H54 (cell line): ENCODE measurements around the gene GARS1.
A peak's percentile ranks its signal among the peaks of the same experiment; 100 is the strongest.
"Not testable (repeated sequence)": the region's sequence is repeated elsewhere in the genome, so short reads cannot be mapped to it uniquely, and the experiment has no call there.

Experiments used
- DNase-seq: peaks from one replicate; pipeline ENCODE4 v3.0.0; 2011; ENCODE audit warnings: low spot score, mixed read lengths; ENCODE audit not compliant: insufficient read length
- FAIRE-seq: peaks from 3 replicates; lab custom pipeline; 2011; peaks lifted over from hg19 to GRCh38; lab: Jason Lieb, UNC
- POLR2A ChIP-seq: IDR thresholded peaks from 2 replicates; pipeline ENCODE4 v1.6.1; 2011; ENCODE audit warnings: low read depth, mild to moderate bottlenecking, low read length

GARS1 gene

DNA sequence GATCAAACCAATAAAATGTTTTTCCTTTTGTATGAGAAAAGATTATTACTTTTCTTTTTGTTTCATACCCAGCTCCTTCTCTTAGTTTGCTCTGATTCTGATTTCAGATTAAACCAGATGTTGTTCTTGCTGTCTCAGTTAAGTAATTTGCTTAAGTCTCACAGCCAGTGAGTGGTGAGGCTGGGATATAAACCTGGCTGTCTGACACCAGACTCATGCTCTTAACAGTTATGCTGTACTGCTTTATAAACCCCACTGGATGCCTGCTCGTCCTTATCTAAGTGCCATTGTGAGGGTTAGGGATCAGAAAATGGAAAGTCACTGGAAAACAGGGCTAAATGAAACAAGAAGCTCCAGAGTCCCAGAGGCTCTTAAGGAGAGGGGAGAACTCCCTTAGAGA is 24.3 kb downstream of the GARS1 start:
- TF ChIP-seq POLR2A = no peak
- DNase-seq (no peak), FAIRE-seq (no peak)

DNA sequence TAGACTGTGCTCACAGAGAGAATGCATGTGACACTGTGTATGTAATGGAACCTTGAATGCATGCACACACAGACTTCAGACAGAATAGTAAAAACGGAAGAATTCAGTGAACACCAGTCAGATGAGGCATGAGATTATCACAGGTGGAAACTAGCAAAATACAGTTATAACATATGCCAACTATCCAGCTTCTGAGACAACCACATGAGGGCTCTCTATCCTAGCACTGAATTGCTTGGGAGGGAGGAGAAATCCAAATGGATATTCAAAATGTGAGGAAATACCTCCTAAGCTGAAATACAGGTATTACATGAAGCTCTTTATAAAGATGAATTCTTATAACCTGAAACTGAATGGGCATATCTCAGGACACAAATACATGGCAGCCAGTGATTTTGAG is 30.6 kb downstream of the GARS1 start:
- no peak for DNase-seq
- no peak for TF ChIP-seq POLR2A
- peak; percentile 52 for FAIRE-seq

GRCh38 chr7:30627026-30627425 is 32.3 kb downstream of the GARS1 start:
- FAIRE-seq (no peak), DNase-seq (no peak)
- TF ChIP-seq POLR2A = no peak

GRCh38 chr7:30630986-30631385 is 36.3 kb downstream of the GARS1 start:
- FAIRE-seq = no peak
- TF ChIP-seq POLR2A = no peak
- no peak for DNase-seq

- FAIRE-seq = no peak
- no peak for TF ChIP-seq POLR2A
- no peak for DNase-seq
Measured at GRCh38 chr7:30633223-30633622, 38.5 kb downstream of the GARS1 start.

GRCh38 chr7:30634193-30634626 is 39.5 kb downstream of the GARS1 start:
- FAIRE-seq = no peak
- TF ChIP-seq POLR2A = no peak
- DNase-seq = no peak

- no peak for DNase-seq
- no peak for TF ChIP-seq POLR2A
- FAIRE-seq = no peak
Measured at GRCh38 chr7:30634634-30635201, 40.0 kb downstream of the GARS1 start.

DNA sequence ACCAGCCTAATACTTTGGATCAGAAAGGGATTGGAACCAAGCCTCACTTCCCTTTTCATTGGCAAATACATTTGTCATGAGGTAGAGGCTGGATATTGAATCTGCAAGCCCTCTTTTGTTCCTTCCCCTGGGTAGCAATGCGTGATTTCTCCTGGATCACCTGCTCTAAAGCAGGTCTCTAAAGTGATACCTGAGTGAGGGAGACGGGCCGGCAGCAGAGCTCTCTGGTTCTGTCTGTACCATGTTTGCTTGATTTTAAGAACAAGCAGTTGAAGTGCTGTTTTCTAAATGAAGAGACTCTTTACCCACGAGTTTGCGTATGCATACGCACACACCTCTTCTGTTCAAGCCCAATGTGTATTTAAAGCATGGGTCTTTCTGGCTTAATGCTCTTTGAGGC is 41.1 kb downstream of the GARS1 start:
- FAIRE-seq (no peak), DNase-seq (no peak)
- no peak for TF ChIP-seq POLR2A

- FAIRE-seq = not testable (repeated sequence)
Measured at GRCh38 chr7:30642322-30642721, 47.6 kb downstream of the GARS1 start.

DNA sequence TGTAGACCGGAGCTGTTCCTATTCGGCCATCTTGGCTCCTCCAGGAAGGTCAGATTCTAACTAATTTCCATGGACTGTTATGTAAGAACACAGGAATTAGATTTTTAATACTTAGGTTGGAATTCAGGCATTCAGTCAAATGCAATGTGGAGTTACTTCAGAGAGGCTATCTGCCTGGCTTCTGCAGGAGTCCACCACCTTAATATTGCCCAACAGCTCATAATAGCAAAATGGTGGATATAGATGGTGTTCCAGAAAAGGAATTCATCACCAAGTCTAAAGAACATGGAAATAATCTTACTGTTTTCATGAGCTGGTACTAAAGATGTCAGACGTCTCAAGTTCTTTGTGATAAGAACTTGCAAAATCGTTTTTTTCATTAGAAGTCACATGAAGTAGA is 48.1 kb downstream of the GARS1 start:
- no peak for DNase-seq
- TF ChIP-seq POLR2A = no peak
- FAIRE-seq = no peak

More at GRCh38 chr7:30642322-30642721, 47.6 kb downstream of the GARS1 start:
- not testable (repeated sequence) for DNase-seq

GRCh38 chr7:30644286-30644955 is 49.7 kb downstream of the GARS1 start:
- no peak for DNase-seq
- no peak for FAIRE-seq
- TF ChIP-seq POLR2A = no peak

DNA sequence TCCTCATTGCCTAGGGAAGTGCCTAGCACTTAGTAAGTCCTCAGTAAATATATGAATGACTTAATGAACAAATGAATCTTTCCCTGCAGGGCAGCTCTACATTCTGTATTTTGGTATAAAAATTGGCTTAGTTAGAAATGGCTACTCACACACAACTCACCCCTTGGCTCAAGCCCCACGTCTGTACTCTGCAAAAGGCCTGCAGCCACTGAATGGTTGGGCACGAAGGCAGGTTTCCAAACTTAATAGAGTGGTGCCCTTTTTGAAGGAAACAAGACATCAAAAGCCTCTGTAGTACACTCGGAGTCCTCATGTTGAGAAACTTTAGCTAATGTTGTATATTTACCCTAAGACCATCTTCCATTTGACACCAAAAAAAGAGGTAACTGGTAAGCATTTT is 51.0 kb downstream of the GARS1 start:
- DNase-seq (no peak), FAIRE-seq (no peak)
- no peak for TF ChIP-seq POLR2A

- no peak for FAIRE-seq
- TF ChIP-seq POLR2A = no peak
- no peak for DNase-seq
Measured at GRCh38 chr7:30646154-30646553, 51.5 kb downstream of the GARS1 start.

GRCh38 chr7:30647589-30648364 is 53.1 kb downstream of the GARS1 start:
- no peak for FAIRE-seq
- DNase-seq = no peak

More at GRCh38 chr7:30647589-30648364, 53.1 kb downstream of the GARS1 start:
- TF ChIP-seq POLR2A = no peak
